Measurements from ENCODE around the gene CELF1. TPM values are rescaled to one million over a fixed set of nuclear protein-coding genes. Genes with fewer than 3 reads are reported as not detected.
"Not testable (repeated sequence)": the region's sequence is repeated elsewhere in the genome, so short reads cannot be mapped to it uniquely, and the experiment has no call there.

The CELF1 gene
- total and polyA plus RNA-seq, 8 donors, result 76.8 to 107 (median 90.7) TPM

GRCh38 chr11:47552056-47552565 is 821 bp downstream of the CELF1 start:
- ATAC-seq (peak; percentile 39), DNase-seq (peak in 1 of 4 donors; percentile 56)
- intact Hi-C loops (cut with DNase I), result loop anchor here in 1 of 2 donors (10.0 kb wide), 1 partner anchor 67 kb away; no protein-coding TSS in a partner anchor
- no peaks in the 10 kb centered on the region for H3K27me3 ChIP-seq
- peaks cover 9 to 57% of the 10 kb centered on the region in 2 donors for H3K4me1 ChIP-seq
- H3K4me3 ChIP-seq, result peak overlapping the region; percentile 96 to 98
- no peaks in the 10 kb centered on the region for H3K9me3 ChIP-seq
- TF ChIP-seq CTCF (IDR thresholded peaks at IDR 0.05), result no peak
- H3K36me3 ChIP-seq, result no peaks in the 10 kb centered on the region
- H3K27ac ChIP-seq, result peak overlapping the region; percentile 94

DNA sequence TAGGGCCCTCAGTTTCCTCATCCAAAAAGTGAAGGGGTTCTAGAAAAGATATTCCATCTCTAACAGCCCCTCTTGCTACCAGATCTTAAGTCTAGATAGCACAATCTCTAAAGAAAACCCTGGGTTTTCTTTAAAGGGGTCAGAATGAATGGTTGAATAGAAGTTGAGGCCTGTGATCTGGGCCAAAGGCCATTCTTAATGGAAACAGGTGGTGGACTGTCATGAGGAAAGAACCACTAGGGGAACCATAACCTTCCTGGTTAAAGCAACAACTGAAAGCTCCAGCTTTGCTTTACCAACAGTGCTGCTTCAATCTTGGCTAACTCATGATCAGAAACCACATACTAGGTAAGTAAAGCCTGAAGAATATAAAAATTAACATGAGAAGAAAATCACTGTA is 1.8 kb downstream of the CELF1 start:
- peak overlapping the region; percentile 94 for H3K27ac ChIP-seq
- H3K4me3 ChIP-seq, result peak overlapping the region in 1 of 2 donors; percentile 98
- peaks cover 9 to 67% of the 10 kb centered on the region in 2 donors for H3K4me1 ChIP-seq

DNA sequence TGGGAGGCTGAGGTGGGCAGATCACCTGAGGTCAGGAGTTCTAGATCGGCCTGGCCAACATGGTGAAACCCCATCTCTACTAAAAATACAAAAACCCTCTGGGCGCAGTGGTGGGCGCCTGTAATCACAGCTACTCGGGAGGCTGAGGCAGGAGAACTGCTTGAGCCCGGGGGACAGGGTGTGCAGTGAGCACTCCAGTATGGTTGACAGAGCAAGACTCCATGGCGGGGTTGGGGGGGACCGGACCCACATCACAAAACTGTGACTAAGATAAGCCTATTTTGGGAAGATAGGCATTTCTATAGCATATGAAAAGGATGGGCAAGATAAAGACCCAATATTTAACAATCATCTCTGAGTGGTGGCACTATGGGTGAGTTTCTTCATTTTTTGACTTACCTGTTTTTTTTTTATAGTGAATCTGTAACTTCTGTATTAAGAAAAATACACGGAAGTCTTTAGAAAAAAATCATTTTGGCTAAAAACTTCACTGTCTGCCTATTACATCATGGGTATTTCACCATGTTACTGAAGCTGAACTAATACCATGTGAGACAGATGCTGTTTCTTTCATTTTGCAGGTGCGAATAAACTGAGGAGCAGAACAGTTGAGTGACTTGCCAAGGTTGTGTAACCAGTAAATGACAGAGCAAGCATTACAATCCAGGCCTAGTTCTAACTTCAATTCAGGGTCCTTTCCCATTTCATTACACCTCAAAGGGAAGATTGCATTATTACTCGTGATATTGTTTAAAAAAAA is 2.5 kb downstream of the CELF1 start:
- ATAC-seq (no peak), DNase-seq (no peak)
- no peaks in the 10 kb centered on the region for H3K27me3 ChIP-seq
- H3K36me3 ChIP-seq, result peaks cover 0 to under 1% of the 10 kb centered on the region in 2 donors
- H3K9me3 ChIP-seq, result no peaks in the 10 kb centered on the region
- peaks cover 9 to 69% of the 10 kb centered on the region in 2 donors for H3K4me1 ChIP-seq
- H3K27ac ChIP-seq, result peak overlapping the region in 1 of 2 donors; percentile 94
- TF ChIP-seq CTCF (IDR thresholded peaks at IDR 0.05), result no peak
- intact Hi-C loops (cut with DNase I), result loop anchor here in 1 of 2 donors (10.0 kb wide), 1 partner anchor 66 kb away; no protein-coding TSS in a partner anchor
- peak overlapping the region in 1 of 2 donors; percentile 98 for H3K4me3 ChIP-seq

More for the DNA sequence above, 1.8 kb downstream of the CELF1 start:
- ATAC-seq, result no peak
- no peak for DNase-seq
- no peaks in the 10 kb centered on the region for H3K9me3 ChIP-seq
- TF ChIP-seq CTCF (IDR thresholded peaks at IDR 0.05), result no peak
- no peaks in the 10 kb centered on the region for H3K36me3 ChIP-seq
- no peaks in the 10 kb centered on the region for H3K27me3 ChIP-seq
- intact Hi-C loops (cut with DNase I), result loop anchor here in 1 of 2 donors (10.0 kb wide), 1 partner anchor 66 kb away; no protein-coding TSS in a partner anchor

DNA sequence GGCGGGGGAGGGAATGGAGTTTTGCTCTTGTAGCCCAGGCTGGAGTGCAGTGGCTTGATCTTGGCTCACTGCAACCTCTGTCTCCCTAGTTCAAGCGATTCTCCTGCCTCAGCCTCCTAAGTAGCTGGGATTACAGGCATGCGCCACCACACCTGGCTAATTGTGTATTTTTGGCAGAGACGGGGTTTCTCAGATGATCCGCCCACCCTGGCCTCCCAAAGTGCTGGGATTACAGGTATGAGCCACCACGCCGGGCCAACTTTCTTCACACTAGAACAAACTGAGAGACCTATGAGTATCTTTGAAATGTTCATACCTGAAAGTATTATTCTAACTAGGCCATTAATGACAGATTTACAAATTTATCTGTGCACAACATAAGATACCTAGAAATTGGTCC is 6.7 kb downstream of the CELF1 start:
- H3K36me3 ChIP-seq; H3K27ac ChIP-seq; ATAC-seq; DNase-seq; H3K27me3 ChIP-seq; H3K9me3 ChIP-seq; intact Hi-C loops (cut with DNase I); H3K4me3 ChIP-seq: not testable (repeated sequence)
- peaks cover 5 to 87% of the 10 kb centered on the region in 2 donors for H3K4me1 ChIP-seq

GRCh38 chr11:47545298-47545697 is 7.6 kb downstream of the CELF1 start:
- Histone ChIP-seq H3K4me1 (peaks cover 11 to 87% of the 10 kb centered on the region in 2 donors), H3K36me3 (peaks cover 0 to 7% of the 10 kb centered on the region in 2 donors), H3K4me3 (no peak overlapping the region), H3K27me3 (no peaks in the 10 kb centered on the region), H3K9me3 (no peaks in the 10 kb centered on the region), H3K27ac (no peak overlapping the region)
- intact Hi-C loops (cut with DNase I), result no loop called here
- no peak for TF ChIP-seq CTCF (IDR thresholded peaks at IDR 0.05)
- ATAC-seq (no peak), DNase-seq (no peak)

Data from left lung (tissue), 10 donors.